Testis (tissue), 2 donors: ENCODE results near the gene PPFIBP1.

ENCODE experiments used
- CTCF ChIP-seq, 3 experiments: fragments of 450-650 bp in 2 of 3; fragments of 200-600 bp in 1 of 3; sonication (generic) in 1 of 3; IDR thresholded peaks; one replicate each; pipeline ENCODE4 v1.5.1; 2016 to 2019; ENCODE audit warnings: antibody characterized with exemption in 3 of 3, mild to moderate bottlenecking in 2 of 3, moderate library complexity in 1 of 3
- POLR2A ChIP-seq: fragments of 450-650 bp; IDR thresholded peaks from one replicate; pipeline ENCODE4 v1.6.1; 2017; ENCODE audit warnings: antibody characterized with exemption, mild to moderate bottlenecking, moderate library complexity

GRCh38 chr12:27733052-27733656 is 209.1 kb downstream of the PPFIBP1 start:
- TF ChIP-seq CTCF (IDR thresholded peaks at IDR 0.05) (peak; percentile 66 to 81 (median 73)), POLR2A (no peak)
